Transverse colon (tissue), 4 donors: ENCODE data around the gene TLE6. TPM values are rescaled to one million over a fixed set of nuclear protein-coding genes. Genes with fewer than 3 reads are reported as not detected.
A peak's percentile ranks its signal among the peaks of the same experiment; 100 is the strongest.
"Not testable (repeated sequence)": the region's sequence is repeated elsewhere in the genome, so short reads cannot be mapped to it uniquely, and the experiment has no call there.

Source experiments
- DNase-seq: peaks from one replicate; pipeline ENCODE4 v3.0.0-alpha.2; 2019
- H3K27ac ChIP-seq, 4 donors: fragments of 200-600 bp; sonication (generic); 2 replicates each; pipeline ENCODE4 v1.5.1; 2016 to 2018; ENCODE audit warnings: inconsistent platforms in 4 of 4
- H3K27me3 ChIP-seq: fragments of 200-600 bp; sonication (generic); 2 replicates; pipeline ENCODE4 v1.5.1; 2017; ENCODE audit warnings: inconsistent platforms
- H3K36me3 ChIP-seq, 4 donors: fragments of 200-600 bp; sonication (generic); 2 replicates each; pipeline ENCODE4 v1.5.1; 2017 to 2019; ENCODE audit warnings: inconsistent platforms in 4 of 4
- H3K4me1 ChIP-seq, 4 donors: fragments of 200-600 bp; sonication (generic); 2 replicates each; pipeline ENCODE4 v1.5.1; 2017 to 2020; ENCODE audit warnings: inconsistent platforms in 4 of 4
- H3K4me3 ChIP-seq, 4 donors: fragments of 200-600 bp; sonication (generic); 1 replicate in 1 of 4; 2 replicates in 3 of 4; pipeline versions ENCODE4 v1.5.1 to v1.6.1; 2017 to 2019; ENCODE audit warnings: inconsistent platforms in 4 of 4
- H3K9me3 ChIP-seq, 2 donors: fragments of 200-600 bp; sonication (generic); 2 replicates each; pipeline ENCODE4 v1.5.1; 2017 to 2019; ENCODE audit warnings: inconsistent platforms in 2 of 2
- EP300 ChIP-seq: sonication (generic); formaldehyde crosslinking; IDR thresholded peaks from one replicate; pipeline ENCODE4 v1.6.1; 2017; ENCODE audit warnings: antibody characterized with exemption, low read depth
- POLR2A ChIP-seq: fragments of 450-650 bp; IDR thresholded peaks from one replicate; pipeline ENCODE4 v1.6.1; 2016; ENCODE audit warnings: antibody characterized with exemption, mild to moderate bottlenecking, moderate library complexity
- POLR2AphosphoS5 ChIP-seq, 3 donors: sonication (generic); formaldehyde crosslinking; IDR thresholded peaks; one replicate each; pipeline ENCODE4 v1.6.1; 2016; ENCODE audit warnings: antibody characterized with exemption in 3 of 3
- WGBS, 2 donors: methylation state at CpG; one replicate each; pipeline ENCODE4 v1.1.5; 2018; ENCODE audit warnings: low coverage in 1 of 2; 5-methylcytosine and 5-hydroxymethylcytosine counted together
- in situ Hi-C, 4 donors: fragments of 200-750 bp; cut with MboI; loops; one replicate each; pipeline versions ENCODE4 v1.15.0 to v1.15.1; 2017; ENCODE audit warnings: low sequenced_read_pairs in 3 of 4, low pct_ligation_motif_present in 1 of 4, low pct_unique_long_range_greater_than_20kb in 1 of 4
- intact Hi-C: fragments of 100-400 bp; cut with DNase I; formaldehyde crosslinking; loops from one replicate; pipeline ENCODE4 v1.15.1; 2023; ENCODE audit warnings: low total_unique reads
- total RNA-seq, 4 donors: library from RNA; depleted of rRNA; stranded (reverse); fragments of >200 nt; gene quantifications; one replicate each; pipeline ENCODE4 v1.1.0, GENCODE V29; 2016
- TF ChIP-seq, protein P1 (sequence below), 5 experiments: fragments of 200-600 bp in 3 of 5; fragments of 450-650 bp in 2 of 5; sonication (generic) in 3 of 5; IDR thresholded peaks; 1 replicate in 2 of 5; 2 replicates in 3 of 5; pipeline ENCODE4 v1.5.1; 2016 to 2017; ENCODE audit warnings: antibody characterized with exemption in 5 of 5, inconsistent platforms in 3 of 5, mild to moderate bottlenecking in 2 of 5, moderate library complexity in 1 of 5

Gene TLE6
- total RNA-seq, 4 donors from 2014 or later: not detected

GRCh38 chr19:3035542-3036118 is 58.3 kb downstream of the TLE6 start:
- no peaks in the 10 kb centered on the region for H3K27me3 ChIP-seq
- peaks cover 11 to 26% (median 22%) of the 10 kb centered on the region in 4 donors for H3K4me1 ChIP-seq
- in situ Hi-C loops: loop anchor here in 1 of 4 donors (10.0 kb wide), 1 partner anchor 61 kb away; the partner anchor contains the start of gene TLE6
- TF ChIP-seq POLR2AphosphoS5 (IDR thresholded peaks at IDR 0.05) (peak in 2 of 3 donors; percentile 19 to 50), EP300 (no peak), POLR2A (peak; percentile 21)
- TF ChIP-seq, protein P1, sequence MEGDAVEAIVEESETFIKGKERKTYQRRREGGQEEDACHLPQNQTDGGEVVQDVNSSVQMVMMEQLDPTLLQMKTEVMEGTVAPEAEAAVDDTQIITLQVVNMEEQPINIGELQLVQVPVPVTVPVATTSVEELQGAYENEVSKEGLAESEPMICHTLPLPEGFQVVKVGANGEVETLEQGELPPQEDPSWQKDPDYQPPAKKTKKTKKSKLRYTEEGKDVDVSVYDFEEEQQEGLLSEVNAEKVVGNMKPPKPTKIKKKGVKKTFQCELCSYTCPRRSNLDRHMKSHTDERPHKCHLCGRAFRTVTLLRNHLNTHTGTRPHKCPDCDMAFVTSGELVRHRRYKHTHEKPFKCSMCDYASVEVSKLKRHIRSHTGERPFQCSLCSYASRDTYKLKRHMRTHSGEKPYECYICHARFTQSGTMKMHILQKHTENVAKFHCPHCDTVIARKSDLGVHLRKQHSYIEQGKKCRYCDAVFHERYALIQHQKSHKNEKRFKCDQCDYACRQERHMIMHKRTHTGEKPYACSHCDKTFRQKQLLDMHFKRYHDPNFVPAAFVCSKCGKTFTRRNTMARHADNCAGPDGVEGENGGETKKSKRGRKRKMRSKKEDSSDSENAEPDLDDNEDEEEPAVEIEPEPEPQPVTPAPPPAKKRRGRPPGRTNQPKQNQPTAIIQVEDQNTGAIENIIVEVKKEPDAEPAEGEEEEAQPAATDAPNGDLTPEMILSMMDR (IDR thresholded peaks at IDR 0.05): peak in 1 of 5 experiments; percentile 15
- peak; percentile 98 for DNase-seq
- H3K36me3 ChIP-seq: no peaks in the 10 kb centered on the region
- peak overlapping the region; percentile 28 to 62 (median 48) for H3K4me3 ChIP-seq
- 0 to 1% methylated on average over 5 to 23 of the region's 29 CpGs for WGBS, 2 donors
- H3K27ac ChIP-seq: peak overlapping the region; percentile 92 to 96 (median 94)
- H3K9me3 ChIP-seq: no peaks in the 10 kb centered on the region
- intact Hi-C loops: no loop called here

GRCh38 chr19:3036119-3036976 is 59.0 kb downstream of the TLE6 start:
- intact Hi-C loops (no loop called here), in situ Hi-C loops (loop anchor here in 1 of 4 donors (10.0 kb wide), 1 partner anchor 62 kb away; the partner anchor contains the start of gene TLE6)
- peak; percentile 96 for DNase-seq
- Histone ChIP-seq H3K9me3 (no peaks in the 10 kb centered on the region), H3K4me3 (peak overlapping the region; percentile 26 to 62 (median 48)), H3K27ac (peak overlapping the region; percentile 92 to 96 (median 94)), H3K27me3 (no peaks in the 10 kb centered on the region), H3K36me3 (no peaks in the 10 kb centered on the region), H3K4me1 (peaks cover 11 to 26% (median 22%) of the 10 kb centered on the region in 4 donors)
- TF ChIP-seq POLR2A (no peak), EP300 (no peak), POLR2AphosphoS5 (IDR thresholded peaks at IDR 0.05) (peak in 2 of 3 donors; percentile 61 to 64)
- TF ChIP-seq, protein P1 (IDR thresholded peaks at IDR 0.05): peak in 1 of 5 experiments; percentile 18
- WGBS, 2 donors: 0% methylated on average over 1 to 42 of the region's 44 CpGs

- WGBS, 2 donors: 67 to 81% methylated on average over 6 to 14 of the region's 14 CpGs
- H3K36me3 ChIP-seq, H3K27me3 ChIP-seq, DNase-seq, intact Hi-C loops, H3K9me3 ChIP-seq: not testable (repeated sequence)
- Histone ChIP-seq H3K4me1 (peaks cover 11 to 29% (median 22%) of the 10 kb centered on the region in 4 donors), H3K4me3 (peak overlapping the region in 1 of 4 donors; percentile 62), H3K27ac (peak overlapping the region; percentile 92 to 96 (median 94))
- in situ Hi-C loops: loop anchor here in 1 of 4 donors (10.0 kb wide), 1 partner anchor 62 kb away; the partner anchor contains the start of gene TLE6
Observed at GRCh38 chr19:3036977-3037544, 59.7 kb downstream of the TLE6 start.

DNA sequence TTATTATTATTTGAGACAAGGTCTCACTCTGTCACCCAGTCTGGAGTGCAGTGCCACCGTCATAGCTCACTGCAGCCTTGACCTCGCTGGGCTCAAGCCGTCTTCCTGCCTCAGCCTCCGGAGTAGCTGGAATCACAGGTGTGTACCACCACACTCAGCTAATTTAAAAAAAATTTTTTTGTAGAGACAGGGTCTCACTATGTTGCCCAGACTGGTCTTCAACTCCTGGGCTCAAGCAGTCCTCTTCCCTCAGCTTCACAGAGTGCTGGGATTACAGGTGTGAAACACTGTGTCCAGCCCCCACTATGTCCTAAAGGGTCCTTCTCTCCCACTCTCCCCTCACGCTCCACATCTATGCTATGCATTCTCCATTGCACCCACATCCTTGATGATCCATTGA is 60.9 kb downstream of the TLE6 start:
- no peak overlapping the region for H3K4me3 ChIP-seq
- H3K27me3 ChIP-seq: peaks cover 5% of the 10 kb centered on the region
- H3K4me1 ChIP-seq: peaks cover 11 to 29% (median 26%) of the 10 kb centered on the region in 4 donors
- TF ChIP-seq EP300 (no peak), POLR2A (no peak), POLR2AphosphoS5 (IDR thresholded peaks at IDR 0.05) (no peak)
- TF ChIP-seq, protein P1 (IDR thresholded peaks at IDR 0.05): no peak
- no peak overlapping the region for H3K27ac ChIP-seq
- in situ Hi-C loops: loop anchor here in 1 of 4 donors (10.0 kb wide), 1 partner anchor 63 kb away; the partner anchor contains the start of gene TLE6
- intact Hi-C loops: no loop called here
- WGBS, 2 donors: 80 to 83% methylated on average over 1 to 5 of the region's 5 CpGs
- H3K36me3 ChIP-seq: no peaks in the 10 kb centered on the region
- DNase-seq: no peak
- no peaks in the 10 kb centered on the region for H3K9me3 ChIP-seq
